A673 (cell line): ENCODE measurements around the gene TMEM220. TPM values are rescaled to one million over a fixed set of nuclear protein-coding genes. Genes with fewer than 3 reads are reported as not detected.

Experiments
- BruUV-seq: library from RNA; stranded (reverse); fragments of 400-500 nt; replicated peaks from 2 replicates; lab custom pipeline; 2021; lab: Mats Ljungman, UMichigan
- CTCF ChIA-PET: fragments of 300-600 bp; sonication (Branson Sonifier 250); formaldehyde crosslinking; loops from one replicate; lab custom pipeline; 2022; ENCODE audit warnings: antibody characterized with exemption; lab: Charles Lee
- POLR2A ChIA-PET: fragments of 300-600 bp; sonication (Branson Sonifier 250); formaldehyde crosslinking; loops from one replicate; lab custom pipeline; 2022; ENCODE audit warnings: antibody characterized with exemption; ENCODE audit not compliant: low non-redundant PET; lab: Charles Lee
- DNase-seq: peaks from one replicate; pipeline ENCODE4 v3.0.0-alpha.2; 2015; ENCODE audit warnings: low spot score
- H3K27ac ChIP-seq: fragments of 200-600 bp; sonication (generic); 2 replicates; pipeline ENCODE4 v1.5.1; 2016; ENCODE audit warnings: mixed run types, low read depth, mild to moderate bottlenecking, mixed read lengths, antibody characterized with exemption, low read length; ENCODE audit not compliant: poor library complexity, severe bottlenecking
- H3K27me3 ChIP-seq: fragments of 200-600 bp; sonication (generic); replicated peaks from 2 replicates; pipeline ENCODE4 v1.6.1; 2017; ENCODE audit warnings: mixed run types, low read depth, mild to moderate bottlenecking, mixed read lengths, antibody characterized with exemption, low read length; ENCODE audit not compliant: insufficient read depth, poor library complexity
- H3K36me3 ChIP-seq: fragments of 200-600 bp; sonication (generic); 2 replicates; pipeline ENCODE4 v1.6.1; 2016; ENCODE audit warnings: mixed run types, mild to moderate bottlenecking, mixed read lengths, antibody characterized with exemption, low read length; ENCODE audit not compliant: insufficient read depth, poor library complexity, severe bottlenecking
- H3K4me1 ChIP-seq: fragments of 200-600 bp; sonication (generic); 2 replicates; pipeline ENCODE4 v1.6.1; 2017; ENCODE audit warnings: mixed run types, mild to moderate bottlenecking, mixed read lengths, antibody characterized with exemption, low read length; ENCODE audit not compliant: insufficient read depth, poor library complexity, severe bottlenecking
- H3K4me3 ChIP-seq: fragments of 200-600 bp; sonication (generic); 2 replicates; pipeline ENCODE4 v1.5.1; 2016; ENCODE audit warnings: low read depth, mixed run types, mild to moderate bottlenecking, mixed read lengths, low read length; ENCODE audit not compliant: poor library complexity, severe bottlenecking
- H3K9me3 ChIP-seq: fragments of 200-600 bp; sonication (generic); 2 replicates; pipeline ENCODE4 v1.6.1; 2016; ENCODE audit warnings: mixed run types, low read depth, mild to moderate bottlenecking, mixed read lengths, antibody characterized with exemption, low read length; ENCODE audit not compliant: poor library complexity, severe bottlenecking
- EZH2 ChIP-seq: fragments of 200-600 bp; sonication (generic); IDR thresholded peaks from 2 replicates; pipeline ENCODE4 v1.6.1; 2017; ENCODE audit warnings: borderline replicate concordance, low read depth, mild to moderate bottlenecking, mixed read lengths, antibody characterized with exemption, low read length; ENCODE audit not compliant: poor library complexity, severe bottlenecking
- intact Hi-C: fragments of 100-400 bp; cut with micrococcal nuclease; formaldehyde crosslinking; loops from one replicate; pipeline ENCODE4 v1.10.0; 2022; ENCODE audit not compliant: unreplicated experiment
- total RNA-seq: library from RNA; stranded (reverse); gene quantifications from 2 replicates; pipeline ENCODE4 v1.2.3, GENCODE V29; 2021
- TF ChIP-seq, protein P1 (sequence below): fragments of 300-800, 200-600 bp; sonication (generic); conservative IDR thresholded peaks from 2 replicates; pipeline ENCODE4 v1.5.1; 2017; ENCODE audit warnings: low read depth, mild to moderate bottlenecking, antibody characterized with exemption, low read length, moderate library complexity, mixed read lengths

TMEM220 gene
- total RNA-seq, 1 experiment from 2014 or later: 0.11 TPM

DNA sequence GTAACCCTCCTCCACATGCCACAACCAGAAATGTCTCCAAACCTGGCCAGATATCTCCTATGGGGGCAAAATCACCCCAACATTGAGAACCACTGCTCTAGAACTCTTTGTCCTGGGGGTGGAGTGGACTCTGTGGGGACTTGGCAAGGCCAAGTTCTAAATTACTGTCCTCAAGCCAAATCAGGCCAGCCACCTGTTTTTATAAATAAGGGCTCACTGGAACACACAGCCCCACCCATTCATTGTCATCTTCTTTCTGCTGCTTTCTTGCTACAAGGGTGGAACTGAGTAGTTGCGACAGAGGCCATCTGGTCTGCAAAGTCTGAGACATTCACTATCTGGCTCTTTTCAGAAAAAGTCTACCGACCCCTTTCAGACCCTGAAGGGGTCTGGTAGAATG lies 26.8 kb upstream of the TMEM220 start:
- Histone ChIP-seq H3K36me3 (no peaks in the 10 kb centered on the region), H3K4me1 (no peaks in the 10 kb centered on the region), H3K27ac (no peak overlapping the region), H3K27me3 (peaks cover 60% of the 10 kb centered on the region), H3K9me3 (no peaks in the 10 kb centered on the region), H3K4me3 (no peak overlapping the region)
- TF ChIP-seq, protein P1, sequence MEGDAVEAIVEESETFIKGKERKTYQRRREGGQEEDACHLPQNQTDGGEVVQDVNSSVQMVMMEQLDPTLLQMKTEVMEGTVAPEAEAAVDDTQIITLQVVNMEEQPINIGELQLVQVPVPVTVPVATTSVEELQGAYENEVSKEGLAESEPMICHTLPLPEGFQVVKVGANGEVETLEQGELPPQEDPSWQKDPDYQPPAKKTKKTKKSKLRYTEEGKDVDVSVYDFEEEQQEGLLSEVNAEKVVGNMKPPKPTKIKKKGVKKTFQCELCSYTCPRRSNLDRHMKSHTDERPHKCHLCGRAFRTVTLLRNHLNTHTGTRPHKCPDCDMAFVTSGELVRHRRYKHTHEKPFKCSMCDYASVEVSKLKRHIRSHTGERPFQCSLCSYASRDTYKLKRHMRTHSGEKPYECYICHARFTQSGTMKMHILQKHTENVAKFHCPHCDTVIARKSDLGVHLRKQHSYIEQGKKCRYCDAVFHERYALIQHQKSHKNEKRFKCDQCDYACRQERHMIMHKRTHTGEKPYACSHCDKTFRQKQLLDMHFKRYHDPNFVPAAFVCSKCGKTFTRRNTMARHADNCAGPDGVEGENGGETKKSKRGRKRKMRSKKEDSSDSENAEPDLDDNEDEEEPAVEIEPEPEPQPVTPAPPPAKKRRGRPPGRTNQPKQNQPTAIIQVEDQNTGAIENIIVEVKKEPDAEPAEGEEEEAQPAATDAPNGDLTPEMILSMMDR: no peak
- TF ChIP-seq EZH2: no peak
- ChIA-PET CTCF (no interaction called here), POLR2A (no interaction called here)
- DNase-seq: no peak
- BruUV-seq: no TSS peak
- intact Hi-C loops: no loop called here

- Histone ChIP-seq H3K27me3 (peaks cover 58% of the 10 kb centered on the region), H3K4me1 (no peaks in the 10 kb centered on the region), H3K36me3 (no peaks in the 10 kb centered on the region), H3K4me3 (no peak overlapping the region), H3K9me3 (no peaks in the 10 kb centered on the region), H3K27ac (no peak overlapping the region)
- intact Hi-C loops: no loop called here
- BruUV-seq: no TSS peak
- TF ChIP-seq, protein P1: no peak
- TF ChIP-seq EZH2: no peak
- ChIA-PET POLR2A (no interaction called here), CTCF (no interaction called here)
- no peak for DNase-seq
Measured at GRCh38 chr17:10756185-10756584, 26.4 kb upstream of the TMEM220 start.

- CTCF ChIA-PET: no interaction called here
- Histone ChIP-seq H3K27me3 (peaks cover 55% of the 10 kb centered on the region), H3K9me3 (no peaks in the 10 kb centered on the region), H3K27ac (no peak overlapping the region), H3K36me3 (no peaks in the 10 kb centered on the region), H3K4me1 (no peaks in the 10 kb centered on the region), H3K4me3 (no peak overlapping the region)
- no peak for TF ChIP-seq EZH2
- TF ChIP-seq, protein P1: no peak
- DNase-seq: no peak
- BruUV-seq: no TSS peak
- POLR2A ChIA-PET: no interaction called here
- intact Hi-C loops: no loop called here
Measured at GRCh38 chr17:10755592-10756127, 25.8 kb upstream of the TMEM220 start.
